Activated CD4-positive, alpha-beta T cell treated with anti-CD3 and anti-CD28 coated beads for 24 hours (primary cell): ENCODE results near the gene ZNF83.
"Not testable (repeated sequence)": the region's sequence is repeated elsewhere in the genome, so short reads cannot be mapped to it uniquely, and the experiment has no call there.

ENCODE experiments used
- DNase-seq, 2 donors: peaks; one replicate each; pipeline ENCODE4 v3.0.0-alpha.2; 2020; ENCODE audit warnings: low read depth in 2 of 2

The ZNF83 gene

GRCh38 chr19:52569638-52569999 is 68.5 kb downstream of the ZNF83 start:
- not testable (repeated sequence) for DNase-seq

GRCh38 chr19:52567921-52568320 is 70.2 kb downstream of the ZNF83 start:
- DNase-seq: no peak

- DNase-seq: no peak
Observed at GRCh38 chr19:52566588-52566987, 71.6 kb downstream of the ZNF83 start.

- DNase-seq: no peak
Observed at GRCh38 chr19:52566121-52566520, 72.0 kb downstream of the ZNF83 start.
